HFF-Myc (cell line): ENCODE data around the gene DUSP8.
"Not testable (repeated sequence)": the region's sequence is repeated elsewhere in the genome, so short reads cannot be mapped to it uniquely, and the experiment has no call there.

Source experiments
- DNase-seq: peaks from one replicate; pipeline ENCODE4 v3.0.0-alpha.2; 2011; ENCODE audit warnings: low read depth; ENCODE audit errors: extremely low read depth
- H3K4me3 ChIP-seq: replicated peaks from 2 replicates; pipeline ENCODE4 v1.5.1; 2011; ENCODE audit warnings: low read depth, mild to moderate bottlenecking, control low read depth, low read length
- CTCF ChIP-seq: IDR thresholded peaks from 2 replicates; pipeline ENCODE4 v1.5.1; 2012; ENCODE audit warnings: mild to moderate bottlenecking, low read depth, low read length, control low read depth; ENCODE audit errors: missing control alignments

DUSP8 gene

GRCh38 chr11:1572197-1573076, at the start of gene DUSP8:
Gene DUSP8, minus strand, starts transcription at chr11:1572271. Its CDS starts 6,445 bp downstream, at chr11:1565826.
- DNase-seq, result no peak
- peak within 1 kb of the TSS; percentile 45 for H3K4me3 ChIP-seq
- TF ChIP-seq CTCF, result no peak

GRCh38 chr11:1619449-1619848, 47.4 kb upstream of the DUSP8 start:
- no peak for TF ChIP-seq CTCF
- DNase-seq, result no peak
- H3K4me3 ChIP-seq, result no peak overlapping the region

GRCh38 chr11:1618231-1618630, 46.2 kb upstream of the DUSP8 start:
- no peak for TF ChIP-seq CTCF
- DNase-seq, result no peak
- no peak overlapping the region for H3K4me3 ChIP-seq

- TF ChIP-seq CTCF, result no peak
- no peak for DNase-seq
- H3K4me3 ChIP-seq, result no peak within 1 kb of the TSS
Observed at GRCh38 chr11:1608363-1608762, 36.3 kb upstream of the DUSP8 start, which contains the start of gene KRTAP5-3. Gene KRTAP5-3, minus strand, starts transcription at chr11:1608463. Its CDS starts 78 bp downstream, at chr11:1608385.

GRCh38 chr11:1607901-1608300, 35.8 kb upstream of the DUSP8 start:
- DNase-seq, H3K4me3 ChIP-seq: not testable (repeated sequence)

- not testable (repeated sequence) for DNase-seq, H3K4me3 ChIP-seq
Observed at GRCh38 chr11:1607156-1607845, 35.2 kb upstream of the DUSP8 start.

GRCh38 chr11:1605923-1606322, 33.9 kb upstream of the DUSP8 start:
- H3K4me3 ChIP-seq, DNase-seq: not testable (repeated sequence)

GRCh38 chr11:1604711-1605110, 32.6 kb upstream of the DUSP8 start:
- DNase-seq, result no peak
- H3K4me3 ChIP-seq, result no peak overlapping the region
- TF ChIP-seq CTCF, result no peak
